Kidney (tissue), 14 donors: ENCODE results near the gene ECI1. TPM values are rescaled to one million over a fixed set of nuclear protein-coding genes. Genes with fewer than 3 reads are reported as not detected.

Source experiments
- DNase-seq, 5 donors: peaks; one replicate each; pipeline ENCODE4 v3.0.0-alpha.2; 2013 to 2020
- FAIRE-seq: peaks from 2 replicates; lab custom pipeline; 2012; peaks lifted over from hg19 to GRCh38; lab: Jason Lieb, UNC
- H3K27ac ChIP-seq, 2 donors: one replicate each; pipeline ENCODE4 v1.7.0; 2013; ENCODE audit warnings: low read depth in 2 of 2, low read length in 2 of 2, inconsistent platforms in 1 of 2
- H3K27me3 ChIP-seq: one replicate; pipeline ENCODE4 v1.7.1; 2013; ENCODE audit warnings: low read length, inconsistent platforms; ENCODE audit not compliant: control insufficient read depth, insufficient read depth
- H3K36me3 ChIP-seq, 3 donors: one replicate each; pipeline versions ENCODE4 v1.7.0 to v1.7.1; 2013; ENCODE audit warnings: low read length in 3 of 3, control low read depth in 1 of 3, inconsistent platforms in 1 of 3; ENCODE audit not compliant: insufficient read depth in 3 of 3, control insufficient read depth in 2 of 3
- H3K4me1 ChIP-seq, 3 donors: one replicate each; pipeline versions ENCODE4 v1.7.0 to v1.7.1; 2013; ENCODE audit warnings: low read length in 3 of 3, inconsistent platforms in 1 of 3, low read depth in 1 of 3; ENCODE audit not compliant: control insufficient read depth in 2 of 3, insufficient read depth in 2 of 3
- H3K4me3 ChIP-seq, 3 donors: one replicate each; pipeline versions ENCODE4 v1.7.0 to v1.8.1; 2013; ENCODE audit warnings: low read length in 3 of 3, control low read depth in 1 of 3, inconsistent platforms in 1 of 3
- H3K9ac ChIP-seq, 3 donors: one replicate each; pipeline versions ENCODE4 v1.7.0 to v1.7.1; 2013; ENCODE audit warnings: low read length in 3 of 3, control low read depth in 1 of 3, inconsistent platforms in 1 of 3
- H3K9me3 ChIP-seq, 3 donors: one replicate each; pipeline versions ENCODE4 v1.7.0 to v1.7.1; 2013; ENCODE audit warnings: low read length in 3 of 3, control low read depth in 1 of 3, inconsistent platforms in 1 of 3; ENCODE audit not compliant: control insufficient read depth in 2 of 3, insufficient read depth in 1 of 3
- CTCF ChIP-seq: IDR thresholded peaks from 3 replicates; pipeline ENCODE4 v1.5.1; 2012; ENCODE audit warnings: mild to moderate bottlenecking, moderate library complexity, borderline replicate concordance; ENCODE audit not compliant: insufficient read depth; ENCODE audit errors: extremely low read depth
- intact Hi-C: fragments of 100-400 bp; cut with DNase I; formaldehyde crosslinking; loops from one replicate; pipeline ENCODE4 v1.11.1; 2022
- polyA plus RNA-seq: library from polyadenylated mRNA; stranded (reverse); fragments of 350-450 nt; fragmentation: Illumina TruSeq; extraction: RNeasy Lipid Tissue Mini Kit (QIAGEN cat#74804); gene quantifications from one replicate; pipeline ENCODE4 v1.2.3, GENCODE V29; 2014; ENCODE audit warnings: low read depth, low replicate concordance; ENCODE audit not compliant: insufficient read depth
- total RNA-seq: library from RNA; stranded (reverse); fragmentation: NEBNext Ultra II Directional; extraction: Animal tissue kit (Norgen Biotek cat#: 25700); gene quantifications from one replicate; pipeline ENCODE4 v1.2.1, GENCODE V29; 2021
- donor health status: control.
- donor health status: control.
- donor health status: control.
- donor health status: control.
- donor health status: control.
- donor health status: DM: yes; HTN: yes; CAD: no.
- donor health status: Normal renal cell carcinoma (clear cell type).

The ECI1 gene
- total and polyA plus RNA-seq, 2 donors from 2014 or later, result 98.1 to 233 TPM

- TF ChIP-seq CTCF, result no peak
- peak in 1 of 5 donors; percentile 68 for DNase-seq
- no peak overlapping the region for H3K27ac ChIP-seq
- H3K9me3 ChIP-seq, result no peaks in the 10 kb centered on the region
- intact Hi-C loops, result no loop called here
- H3K4me1 ChIP-seq, result no peaks in the 10 kb centered on the region
- FAIRE-seq, result no peak
- H3K36me3 ChIP-seq, result no peaks in the 10 kb centered on the region
- H3K27me3 ChIP-seq, result no peaks in the 10 kb centered on the region
- no peak overlapping the region for H3K4me3 ChIP-seq
- no peak overlapping the region for H3K9ac ChIP-seq
Measured at GRCh38 chr16:2289282-2289681, 37.9 kb upstream of the ECI1 start.

- DNase-seq (no peak), FAIRE-seq (no peak)
- no peak for TF ChIP-seq CTCF
- H3K9me3 ChIP-seq, result no peaks in the 10 kb centered on the region
- intact Hi-C loops, result no loop called here
- no peak overlapping the region for H3K4me3 ChIP-seq
- H3K27me3 ChIP-seq, result no peaks in the 10 kb centered on the region
- H3K27ac ChIP-seq, result no peak overlapping the region
- H3K36me3 ChIP-seq, result no peaks in the 10 kb centered on the region
- no peaks in the 10 kb centered on the region for H3K4me1 ChIP-seq
- no peak overlapping the region for H3K9ac ChIP-seq
Measured at GRCh38 chr16:2288726-2289125, 37.3 kb upstream of the ECI1 start.

GRCh38 chr16:2287916-2288547 is 36.6 kb upstream of the ECI1 start:
- Histone ChIP-seq H3K9ac (no peak overlapping the region), H3K4me3 (no peak overlapping the region), H3K27ac (no peak overlapping the region), H3K4me1 (no peaks in the 10 kb centered on the region), H3K9me3 (no peaks in the 10 kb centered on the region), H3K36me3 (no peaks in the 10 kb centered on the region), H3K27me3 (no peaks in the 10 kb centered on the region)
- FAIRE-seq (no peak), DNase-seq (peak in 1 of 5 donors; percentile 61)
- TF ChIP-seq CTCF, result no peak
- intact Hi-C loops, result no loop called here

- DNase-seq (peak in 1 of 5 donors; percentile 75), FAIRE-seq (no peak)
- Histone ChIP-seq H3K9me3 (no peaks in the 10 kb centered on the region), H3K4me1 (no peaks in the 10 kb centered on the region), H3K27ac (no peak overlapping the region), H3K36me3 (no peaks in the 10 kb centered on the region), H3K27me3 (no peaks in the 10 kb centered on the region), H3K9ac (no peak overlapping the region), H3K4me3 (no peak overlapping the region)
- intact Hi-C loops, result no loop called here
- TF ChIP-seq CTCF, result no peak
Measured at GRCh38 chr16:2286550-2286949, 35.2 kb upstream of the ECI1 start.
